CD1c-positive myeloid dendritic cell (primary cell): ENCODE data around the gene CDH23.

Experiments used
- DNase-seq: peaks from one replicate; pipeline ENCODE4 v3.0.0-alpha.2; 2016; ENCODE audit errors: extremely low spot score

CDH23 gene

GRCh38 chr10:71801361-71801760 is 404.6 kb downstream of the CDH23 start:
- DNase-seq = no peak

- DNase-seq = no peak
These were observed 405.5 kb downstream of the CDH23 start for GRCh38 chr10:71802235-71802634.

- DNase-seq = no peak
These were observed 406.2 kb downstream of the CDH23 start for GRCh38 chr10:71802715-71803488.

GRCh38 chr10:71804077-71804476 is 407.4 kb downstream of the CDH23 start:
- DNase-seq = peak; percentile 76

GRCh38 chr10:71805776-71806703 is 409.3 kb downstream of the CDH23 start:
- peak; percentile 79 for DNase-seq

- no peak for DNase-seq
These were observed 410.2 kb downstream of the CDH23 start for GRCh38 chr10:71806704-71807556.

GRCh38 chr10:71807557-71808510 is 411.1 kb downstream of the CDH23 start:
- no peak for DNase-seq

GRCh38 chr10:71809628-71810027 is 412.9 kb downstream of the CDH23 start:
- no peak for DNase-seq

- DNase-seq = no peak
These were observed 413.5 kb downstream of the CDH23 start for GRCh38 chr10:71810048-71810750.

- no peak for DNase-seq
These were observed 414.6 kb downstream of the CDH23 start for GRCh38 chr10:71811351-71811750.

- peak; percentile 65 for DNase-seq
These were observed 415.5 kb downstream of the CDH23 start for GRCh38 chr10:71812016-71812912.

GRCh38 chr10:71812913-71813590 is 416.3 kb downstream of the CDH23 start:
- no peak for DNase-seq

- no peak for DNase-seq
These were observed 418.2 kb downstream of the CDH23 start for GRCh38 chr10:71814922-71815411.

GRCh38 chr10:71815515-71816130 is 418.9 kb downstream of the CDH23 start:
- no peak for DNase-seq

- DNase-seq = no peak
These were observed 419.7 kb downstream of the CDH23 start for GRCh38 chr10:71816421-71816851.

GRCh38 chr10:71816936-71817618 is 420.4 kb downstream of the CDH23 start:
- DNase-seq = no peak
